Fibroblast of lung (primary cell): ENCODE results near the gene NPC2. TPM values are rescaled to one million over a fixed set of nuclear protein-coding genes. Genes with fewer than 3 reads are reported as not detected.

Source experiments
- DNase-seq, 2 donors: peaks; one replicate each; pipeline versions ENCODE4 v3.0.0 to v3.0.0-alpha.2; 2010; ENCODE audit warnings: low read depth in 2 of 2
- H2AFZ ChIP-seq: 2 replicates; pipeline ENCODE4 v1.5.1; 2012; ENCODE audit warnings: low read length, control low read depth, inconsistent platforms
- H3K27ac ChIP-seq: 2 replicates; pipeline ENCODE4 v1.5.1; 2011; ENCODE audit warnings: low read length, control low read depth; ENCODE audit not compliant: insufficient read depth
- H3K27me3 ChIP-seq: 2 replicates; pipeline ENCODE4 v1.5.1; 2011; ENCODE audit warnings: mild to moderate bottlenecking, low read length; ENCODE audit not compliant: control insufficient read depth, insufficient read depth
- H3K36me3 ChIP-seq: 2 replicates; pipeline ENCODE4 v1.5.1; 2011; ENCODE audit warnings: low read length; ENCODE audit not compliant: control insufficient read depth, insufficient read depth
- H3K4me1 ChIP-seq: 2 replicates; pipeline ENCODE4 v1.5.1; 2011; ENCODE audit warnings: low read length; ENCODE audit not compliant: control insufficient read depth, insufficient read depth; ENCODE audit errors: extremely low read depth
- H3K4me2 ChIP-seq: 2 replicates; pipeline ENCODE4 v1.5.1; 2011; ENCODE audit warnings: low read length, control low read depth; ENCODE audit not compliant: insufficient read depth; ENCODE audit errors: extremely low read depth
- H3K4me3 ChIP-seq, 4 experiments: fragments of 200-600 bp in 1 of 4; sonication (generic) in 1 of 4; replicated peaks in 1 of 4; 2 replicates each; pipeline ENCODE4 v1.5.1; 2011 to 2016; ENCODE audit warnings: low read length in 4 of 4, low read depth in 3 of 4, mild to moderate bottlenecking in 3 of 4, control low read depth in 2 of 4, inconsistent platforms in 1 of 4, mixed read lengths in 1 of 4; ENCODE audit not compliant: insufficient read depth in 1 of 4; ENCODE audit errors: control extremely low read depth in 1 of 4
- H3K79me2 ChIP-seq: 2 replicates; pipeline ENCODE4 v1.5.1; 2012; ENCODE audit warnings: mild to moderate bottlenecking, low read length, inconsistent platforms; ENCODE audit not compliant: control insufficient read depth, insufficient read depth
- H3K9ac ChIP-seq: 2 replicates; pipeline ENCODE4 v1.5.1; 2011; ENCODE audit warnings: mild to moderate bottlenecking, low read length, control low read depth; ENCODE audit not compliant: insufficient read depth
- H3K9me3 ChIP-seq: 2 replicates; pipeline ENCODE4 v1.5.1; 2012; ENCODE audit warnings: low read depth, low read length; ENCODE audit not compliant: control insufficient read depth, insufficient read depth
- H4K20me1 ChIP-seq: 2 replicates; pipeline ENCODE4 v1.5.1; 2011; ENCODE audit warnings: low read length; ENCODE audit not compliant: control insufficient read depth, insufficient read depth; ENCODE audit errors: extremely low read depth
- EZH2 ChIP-seq: IDR thresholded peaks from 2 replicates; pipeline ENCODE4 v1.5.1; 2012; ENCODE audit warnings: low read length, control low read depth, mild to moderate bottlenecking; ENCODE audit errors: missing control alignments
- polyA plus RNA-seq, 2 donors: library from polyadenylated mRNA; depleted of rRNA in 1 of 2; stranded (reverse) in 1 of 2; unstranded in 1 of 2; fragments of >200 nt; gene quantifications; 2 replicates each; pipeline ENCODE4 v1.2.1, GENCODE V29; 2011 to 2012; ENCODE audit warnings: missing spikeins in 1 of 2
- total RNA-seq: library from RNA; depleted of rRNA; stranded (reverse); fragments of >200 nt; gene quantifications from 2 replicates; pipeline ENCODE4 v1.2.1, GENCODE V29; 2014
- TF ChIP-seq, protein P1 (sequence below), 2 donors: IDR thresholded peaks in 1 of 2; conservative IDR thresholded peaks in 1 of 2; 1 replicate in 1 of 2; 2 replicates in 1 of 2; pipeline ENCODE4 v1.5.1; 2011 to 2012; ENCODE audit warnings: low read length in 2 of 2, control low read depth in 1 of 2, inconsistent platforms in 1 of 2, low read depth in 1 of 2, mild to moderate bottlenecking in 1 of 2

The NPC2 gene
- total and polyA plus RNA-seq, 2 donors (not counting 1 experiment from before 2014, with no cell fraction given) = 238 to 275 TPM

DNA sequence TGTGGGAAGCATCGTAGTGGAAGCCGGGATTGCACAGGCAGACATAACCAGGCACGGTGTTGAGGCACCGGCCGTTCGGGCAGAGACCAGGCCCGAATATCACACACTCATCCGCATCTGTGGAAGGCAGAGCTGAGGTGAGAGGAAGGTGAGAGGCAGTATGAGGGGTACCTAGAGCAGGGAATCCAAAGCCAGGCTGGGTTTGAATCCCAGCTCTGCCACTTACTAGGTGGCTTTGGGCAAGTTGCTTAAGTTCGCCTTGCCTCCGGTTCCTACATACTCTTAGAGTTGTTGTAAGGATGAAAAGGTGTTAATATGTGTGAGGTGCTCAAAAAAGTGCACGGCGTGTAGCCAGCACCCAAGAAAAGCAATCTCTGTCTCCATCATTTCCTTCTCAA, 10.8 kb upstream of the NPC2 start:
- no peak overlapping the region for H3K4me2 ChIP-seq
- no peaks in the 10 kb centered on the region for H3K4me1 ChIP-seq
- H2AFZ ChIP-seq = no peak overlapping the region
- H4K20me1 ChIP-seq = no peaks in the 10 kb centered on the region
- no peak for DNase-seq
- H3K9me3 ChIP-seq = no peaks in the 10 kb centered on the region
- H3K36me3 ChIP-seq = peaks cover 64% of the 10 kb centered on the region
- H3K79me2 ChIP-seq = no peaks in the 10 kb centered on the region
- H3K4me3 ChIP-seq = no peak overlapping the region
- H3K9ac ChIP-seq = no peak overlapping the region
- TF ChIP-seq, protein P1, sequence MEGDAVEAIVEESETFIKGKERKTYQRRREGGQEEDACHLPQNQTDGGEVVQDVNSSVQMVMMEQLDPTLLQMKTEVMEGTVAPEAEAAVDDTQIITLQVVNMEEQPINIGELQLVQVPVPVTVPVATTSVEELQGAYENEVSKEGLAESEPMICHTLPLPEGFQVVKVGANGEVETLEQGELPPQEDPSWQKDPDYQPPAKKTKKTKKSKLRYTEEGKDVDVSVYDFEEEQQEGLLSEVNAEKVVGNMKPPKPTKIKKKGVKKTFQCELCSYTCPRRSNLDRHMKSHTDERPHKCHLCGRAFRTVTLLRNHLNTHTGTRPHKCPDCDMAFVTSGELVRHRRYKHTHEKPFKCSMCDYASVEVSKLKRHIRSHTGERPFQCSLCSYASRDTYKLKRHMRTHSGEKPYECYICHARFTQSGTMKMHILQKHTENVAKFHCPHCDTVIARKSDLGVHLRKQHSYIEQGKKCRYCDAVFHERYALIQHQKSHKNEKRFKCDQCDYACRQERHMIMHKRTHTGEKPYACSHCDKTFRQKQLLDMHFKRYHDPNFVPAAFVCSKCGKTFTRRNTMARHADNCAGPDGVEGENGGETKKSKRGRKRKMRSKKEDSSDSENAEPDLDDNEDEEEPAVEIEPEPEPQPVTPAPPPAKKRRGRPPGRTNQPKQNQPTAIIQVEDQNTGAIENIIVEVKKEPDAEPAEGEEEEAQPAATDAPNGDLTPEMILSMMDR (conservative IDR thresholded peaks at IDR 0.05 in 1 of 2, IDR thresholded peaks at IDR 0.05 in 1 of 2; ENCODE audit: low read depth in 1 of 2, low read length in 2 of 2) = no peak
- no peak for TF ChIP-seq EZH2
- H3K27me3 ChIP-seq = no peaks in the 10 kb centered on the region
- H3K27ac ChIP-seq = no peak overlapping the region

DNA sequence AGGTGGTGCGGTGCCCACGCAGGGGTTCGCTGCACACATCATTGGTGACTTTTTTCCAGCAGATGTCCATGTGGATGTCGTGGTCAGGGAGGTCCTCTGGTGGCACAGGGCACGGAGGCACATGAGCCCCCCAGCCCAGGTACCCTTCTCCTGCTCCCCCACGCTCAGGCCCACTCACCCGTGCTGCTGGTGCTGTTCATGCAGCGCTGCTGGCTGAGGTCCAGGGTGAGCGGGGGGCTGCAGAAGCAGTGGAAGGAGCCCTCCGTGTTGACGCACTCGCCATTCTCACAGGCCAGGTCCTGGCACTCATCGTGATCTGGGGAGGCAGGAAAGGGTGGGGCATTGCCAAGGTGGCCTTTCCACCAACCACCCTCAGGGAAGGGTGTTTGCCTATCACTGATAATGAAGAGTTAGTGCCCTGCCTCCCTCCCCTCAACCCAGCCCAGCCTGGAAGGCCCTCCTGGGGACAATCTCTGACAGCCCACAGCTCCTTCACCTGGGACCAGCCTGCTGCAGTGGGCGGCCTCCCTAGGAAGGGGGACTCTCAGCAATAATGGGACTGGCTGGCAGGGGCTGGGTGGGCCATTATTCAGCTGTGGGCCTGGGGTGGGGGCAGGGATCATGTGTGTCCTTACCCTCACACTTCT, 10.3 kb upstream of the NPC2 start:
- Histone ChIP-seq H2AFZ (no peak overlapping the region), H3K4me1 (no peaks in the 10 kb centered on the region), H3K4me3 (no peak overlapping the region), H4K20me1 (no peaks in the 10 kb centered on the region), H3K4me2 (no peak overlapping the region), H3K27me3 (no peaks in the 10 kb centered on the region), H3K79me2 (no peaks in the 10 kb centered on the region), H3K27ac (no peak overlapping the region), H3K36me3 (peaks cover 60% of the 10 kb centered on the region), H3K9me3 (no peaks in the 10 kb centered on the region), H3K9ac (no peak overlapping the region)
- DNase-seq = no peak
- TF ChIP-seq, protein P1 (conservative IDR thresholded peaks at IDR 0.05 in 1 of 2, IDR thresholded peaks at IDR 0.05 in 1 of 2; ENCODE audit: low read depth in 1 of 2, low read length in 2 of 2) = no peak
- TF ChIP-seq EZH2 = no peak

DNA sequence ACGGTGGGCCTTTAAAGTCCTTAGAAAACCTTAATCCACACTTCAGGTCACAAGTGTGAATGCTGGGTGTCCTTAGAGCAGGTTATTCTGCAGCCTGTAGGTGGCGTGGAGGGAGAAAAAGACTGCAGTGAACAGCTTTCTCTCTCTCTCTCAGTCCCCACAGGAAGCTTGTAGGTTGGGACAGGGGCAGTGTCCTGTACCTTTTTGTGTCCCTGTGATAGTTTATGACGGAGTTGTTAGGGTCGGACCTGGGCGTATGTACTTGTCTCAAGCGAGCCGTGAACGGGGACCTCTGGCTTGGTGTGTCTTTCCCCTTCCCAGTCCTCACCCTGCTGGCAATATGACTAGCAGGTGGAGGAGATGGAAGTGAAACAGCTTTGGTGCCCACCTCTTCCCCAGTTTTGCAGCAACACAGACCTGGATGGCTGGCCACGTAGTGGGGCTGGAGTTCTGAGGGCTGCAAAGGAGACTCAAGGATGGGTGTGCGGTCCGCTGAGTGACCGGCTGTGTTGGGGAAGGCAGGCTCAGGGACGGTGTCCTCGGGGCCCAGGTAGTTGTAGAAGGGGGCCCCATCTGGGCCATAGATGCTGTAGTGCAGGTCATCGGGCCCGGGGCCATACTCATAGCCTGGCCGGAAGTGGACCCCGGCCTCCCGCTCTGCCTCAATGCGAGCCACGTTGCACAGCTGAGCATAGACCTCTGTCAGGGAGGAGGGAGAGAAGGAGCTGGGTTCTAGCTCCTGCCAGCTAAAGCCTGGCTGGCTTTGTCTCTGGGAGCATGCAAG, 9.3 kb upstream of the NPC2 start:
- H2AFZ ChIP-seq = no peak overlapping the region
- H3K4me2 ChIP-seq = no peak overlapping the region
- DNase-seq = peak; percentile 39 to 53
- no peak overlapping the region for H3K9ac ChIP-seq
- H3K4me3 ChIP-seq = no peak overlapping the region
- no peaks in the 10 kb centered on the region for H4K20me1 ChIP-seq
- no peak overlapping the region for H3K27ac ChIP-seq
- no peaks in the 10 kb centered on the region for H3K79me2 ChIP-seq
- H3K9me3 ChIP-seq = no peaks in the 10 kb centered on the region
- peaks cover 56% of the 10 kb centered on the region for H3K36me3 ChIP-seq
- TF ChIP-seq EZH2 = no peak
- TF ChIP-seq, protein P1 (conservative IDR thresholded peaks at IDR 0.05 in 1 of 2, IDR thresholded peaks at IDR 0.05 in 1 of 2; ENCODE audit: low read depth in 1 of 2, low read length in 2 of 2) = peak; percentile 40 to 72
- H3K4me1 ChIP-seq = no peaks in the 10 kb centered on the region
- H3K27me3 ChIP-seq = no peaks in the 10 kb centered on the region
